Sigmoid colon (tissue), 7 donors: ENCODE data around the gene ADSL. TPM values are rescaled to one million over a fixed set of nuclear protein-coding genes. Genes with fewer than 3 reads are reported as not detected.

Experiments used
- DNase-seq: peaks from one replicate; pipeline ENCODE4 v3.0.0-alpha.2; 2019
- H3K27ac ChIP-seq, 4 donors: fragments of 200-600 bp; sonication (generic); one replicate each; pipeline ENCODE4 v1.5.1; 2016 to 2019; ENCODE audit warnings: mild to moderate bottlenecking in 1 of 4
- H3K27me3 ChIP-seq, 3 donors: fragments of 200-600 bp; sonication (generic); one replicate each; pipeline ENCODE4 v1.5.1; 2019; ENCODE audit warnings: mild to moderate bottlenecking in 1 of 3
- H3K36me3 ChIP-seq, 4 donors: fragments of 200-600 bp; sonication (generic); one replicate each; pipeline ENCODE4 v1.5.1; 2016 to 2019
- H3K4me1 ChIP-seq, 4 donors: fragments of 200-600 bp; sonication (generic); one replicate each; pipeline ENCODE4 v1.5.1; 2017 to 2019
- H3K4me3 ChIP-seq, 4 donors: fragments of 200-600 bp; sonication (generic); one replicate each; pipeline ENCODE4 v1.5.1; 2017 to 2019; ENCODE audit warnings: mild to moderate bottlenecking in 2 of 4, moderate library complexity in 1 of 4
- H3K9me3 ChIP-seq, 4 donors: fragments of 200-600 bp in 3 of 4; sonication (generic) in 3 of 4; one replicate each; pipeline versions ENCODE4 v1.5.1 to v1.6.1; 2013 to 2019
- CTCF ChIP-seq, 4 experiments: fragments of 450-650 bp in 3 of 4; fragments of 200-600 bp in 1 of 4; IDR thresholded peaks; one replicate each; pipeline ENCODE4 v1.5.1; 2016 to 2019; ENCODE audit warnings: antibody characterized with exemption in 4 of 4, mild to moderate bottlenecking in 3 of 4, moderate library complexity in 2 of 4
- EP300 ChIP-seq, 4 donors: sonication (generic); formaldehyde crosslinking; IDR thresholded peaks; one replicate each; pipeline ENCODE4 v1.6.1; 2017; ENCODE audit warnings: antibody characterized with exemption in 4 of 4
- POLR2A ChIP-seq, 2 donors: fragments of 450-650 bp; IDR thresholded peaks; one replicate each; pipeline ENCODE4 v1.6.1; 2016; ENCODE audit warnings: antibody characterized with exemption in 2 of 2, mild to moderate bottlenecking in 2 of 2, moderate library complexity in 2 of 2
- POLR2AphosphoS5 ChIP-seq, 4 donors: sonication (generic); formaldehyde crosslinking; IDR thresholded peaks; one replicate each; pipeline ENCODE4 v1.6.1; 2017; ENCODE audit warnings: antibody characterized with exemption in 4 of 4
- WGBS, 2 donors: extraction: QIAGEN DNeasy Blood & Tissue Kit; methylation state at CpG; one replicate each; pipeline ENCODE4 v1.1.7; 2013; 5-methylcytosine and 5-hydroxymethylcytosine counted together
- intact Hi-C: fragments of 100-400 bp; cut with DNase I; formaldehyde crosslinking; loops from one replicate; pipeline ENCODE4 v1.15.1; 2023
- polyA plus RNA-seq, 3 donors: library from polyadenylated mRNA; stranded (reverse); fragments of 200-250 nt; gene quantifications; one replicate each; pipeline ENCODE4 v1.2.3, GENCODE V29; 2013
- total RNA-seq, 4 donors: library from RNA; depleted of rRNA; stranded (reverse); fragments of >200 nt; gene quantifications; one replicate each; pipeline ENCODE4 v1.1.0, GENCODE V29; 2016
- donor health status: healthy with polysubstance abuse.
- donor health status: Bipolar disorder and iron deficiency.
- donor health status: healthy.

Gene ADSL
- total and polyA plus RNA-seq, 7 donors = 34.0 to 469 (median 86.7) TPM

DNA sequence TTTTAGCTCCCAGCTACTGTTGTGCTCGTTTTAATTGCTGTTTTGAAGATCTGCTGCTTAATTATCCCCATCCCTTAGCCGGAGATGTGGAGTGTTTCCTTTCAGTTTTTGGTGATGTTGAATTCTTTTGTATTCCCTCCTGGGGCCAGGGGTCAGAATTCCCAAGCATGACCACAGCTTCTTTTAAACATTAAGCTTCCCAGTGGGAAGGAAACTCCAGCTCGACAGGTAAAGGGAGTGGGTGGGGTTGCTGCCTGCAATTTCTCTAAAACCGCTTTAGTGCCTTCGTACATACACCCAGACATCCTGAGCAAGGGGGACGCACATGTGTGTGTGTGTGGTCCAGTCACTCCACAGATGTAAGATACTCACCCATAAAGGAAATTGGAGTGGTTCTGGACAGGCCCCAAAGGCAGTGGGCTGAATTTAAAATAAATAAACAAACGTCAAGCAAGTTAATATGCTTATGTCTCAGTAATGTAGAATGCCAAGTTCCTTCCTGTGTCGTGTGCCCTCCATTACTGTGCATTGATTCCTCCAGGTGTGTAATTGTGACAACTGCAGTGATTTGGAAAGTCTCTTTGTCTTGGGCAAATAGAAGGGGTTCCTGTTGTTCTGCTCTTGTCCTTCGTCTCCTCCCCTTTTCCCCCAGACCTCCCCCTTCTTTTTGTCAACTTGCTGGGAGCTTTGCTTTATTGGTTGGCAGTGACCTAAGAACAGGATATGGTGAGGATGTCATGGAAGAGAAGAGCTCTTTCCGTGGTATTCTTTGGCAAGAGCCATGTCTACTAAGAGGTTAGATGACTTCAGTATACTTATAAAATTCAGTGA is 19.2 kb upstream of the ADSL start:
- Histone ChIP-seq H3K27me3 (no peaks in the 10 kb centered on the region), H3K36me3 (peaks cover 1 to 17% (median 10%) of the 10 kb centered on the region in 4 donors), H3K27ac (peak overlapping the region in 2 of 4 donors; percentile 24 to 31), H3K9me3 (no peaks in the 10 kb centered on the region), H3K4me3 (no peak overlapping the region), H3K4me1 (peaks cover 0 to 30% (median 20%) of the 10 kb centered on the region in 4 donors)
- no peak for TF ChIP-seq POLR2AphosphoS5 (IDR thresholded peaks at IDR 0.05)
- WGBS, 2 donors = 62 to 71% methylated on average over 10 of the region's 10 CpGs
- intact Hi-C loops = no loop called here
- no peak for DNase-seq

GRCh38 chr22:40328546-40329456 is 17.5 kb upstream of the ADSL start:
- H3K9me3 ChIP-seq = no peaks in the 10 kb centered on the region
- H3K27ac ChIP-seq = peak overlapping the region in 1 of 4 donors; percentile 6
- no peak for DNase-seq
- intact Hi-C loops = no loop called here
- TF ChIP-seq CTCF (IDR thresholded peaks at IDR 0.05) (no peak), EP300 (IDR thresholded peaks at IDR 0.05) (no peak), POLR2A (IDR thresholded peaks at IDR 0.05) (no peak), POLR2AphosphoS5 (IDR thresholded peaks at IDR 0.05) (no peak)
- no peaks in the 10 kb centered on the region for H3K27me3 ChIP-seq
- peaks cover 0 to 8% (median 4%) of the 10 kb centered on the region in 4 donors for H3K36me3 ChIP-seq
- H3K4me3 ChIP-seq = no peak overlapping the region
- 75 to 85% methylated on average over 9 of the region's 9 CpGs for WGBS, 2 donors
- H3K4me1 ChIP-seq = peaks cover 0 to 30% (median 17%) of the 10 kb centered on the region in 4 donors

DNA sequence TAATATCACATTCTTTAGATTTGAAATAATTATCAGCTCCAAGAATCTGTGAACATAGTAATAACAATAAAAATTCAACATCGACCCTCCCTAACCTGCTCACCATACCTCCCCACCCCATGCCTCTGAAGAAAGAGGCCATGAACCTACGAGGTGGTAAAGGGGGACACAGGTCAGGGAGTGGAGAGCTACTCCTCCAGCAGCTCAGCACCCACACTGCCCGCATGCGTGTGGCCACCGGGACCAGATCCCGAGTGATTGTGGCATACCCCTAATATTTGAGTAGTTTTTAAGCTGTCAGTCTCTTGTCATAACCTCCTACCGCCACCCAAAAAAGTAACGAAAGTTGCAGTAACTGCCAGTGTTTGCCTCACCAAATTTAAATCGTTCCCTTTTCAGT is 16.8 kb upstream of the ADSL start:
- no peak for DNase-seq
- 83 to 91% methylated on average over 9 of the region's 9 CpGs for WGBS, 2 donors
- Histone ChIP-seq H3K9me3 (no peaks in the 10 kb centered on the region), H3K27ac (no peak overlapping the region), H3K4me3 (no peak overlapping the region), H3K36me3 (peaks cover 0 to 10% (median 4%) of the 10 kb centered on the region in 4 donors), H3K27me3 (no peaks in the 10 kb centered on the region), H3K4me1 (peaks cover 0 to 23% (median 12%) of the 10 kb centered on the region in 4 donors)
- no peak for TF ChIP-seq POLR2A (IDR thresholded peaks at IDR 0.05)
- TF ChIP-seq EP300 (IDR thresholded peaks at IDR 0.05) = no peak
- no peak for TF ChIP-seq POLR2AphosphoS5 (IDR thresholded peaks at IDR 0.05)
- intact Hi-C loops = no loop called here

GRCh38 chr22:40330086-40330485 is 16.2 kb upstream of the ADSL start:
- Histone ChIP-seq H3K27ac (no peak overlapping the region), H3K36me3 (peaks cover 0 to 10% (median 4%) of the 10 kb centered on the region in 4 donors), H3K9me3 (no peaks in the 10 kb centered on the region), H3K4me3 (no peak overlapping the region), H3K4me1 (peaks cover 0 to 19% (median 10%) of the 10 kb centered on the region in 4 donors), H3K27me3 (no peaks in the 10 kb centered on the region)
- TF ChIP-seq POLR2AphosphoS5 (IDR thresholded peaks at IDR 0.05) (no peak), POLR2A (IDR thresholded peaks at IDR 0.05) (no peak), CTCF (IDR thresholded peaks at IDR 0.05) (no peak), EP300 (IDR thresholded peaks at IDR 0.05) (no peak)
- 81 to 88% methylated on average over 4 of the region's 4 CpGs for WGBS, 2 donors
- DNase-seq = no peak
- intact Hi-C loops = no loop called here

- TF ChIP-seq CTCF (IDR thresholded peaks at IDR 0.05) = no peak
- TF ChIP-seq POLR2A (IDR thresholded peaks at IDR 0.05) = no peak
- no peak for TF ChIP-seq POLR2AphosphoS5 (IDR thresholded peaks at IDR 0.05)
- TF ChIP-seq EP300 (IDR thresholded peaks at IDR 0.05) = no peak
- H3K27ac ChIP-seq = no peak overlapping the region
These were observed 15.7 kb upstream of the ADSL start for GRCh38 chr22:40330615-40331014.

More at GRCh38 chr22:40330615-40331014, 15.7 kb upstream of the ADSL start:
- Histone ChIP-seq H3K4me3 (no peak overlapping the region), H3K4me1 (peaks cover 0 to 19% (median 10%) of the 10 kb centered on the region in 4 donors), H3K9me3 (no peaks in the 10 kb centered on the region), H3K27me3 (no peaks in the 10 kb centered on the region), H3K36me3 (peaks cover 0 to 10% (median 3%) of the 10 kb centered on the region in 4 donors)
- DNase-seq = no peak
- intact Hi-C loops = no loop called here
- 79 to 90% methylated on average over 10 of the region's 10 CpGs for WGBS, 2 donors
